IMR-90 (cell line): ENCODE measurements around the gene HMCN1.

Experiments
- BHLHE40 ChIP-seq: fragments of 150-350 bp; IDR thresholded peaks from 2 replicates; pipeline ENCODE4 v1.6.1; 2016; ENCODE audit warnings: mild to moderate bottlenecking, low read depth, low read length
- POLR2A ChIP-seq: IDR thresholded peaks from 2 replicates; pipeline ENCODE4 v1.6.1; 2012; ENCODE audit warnings: mild to moderate bottlenecking, low read depth, low read length
- RCOR1 ChIP-seq: IDR thresholded peaks from 2 replicates; pipeline ENCODE4 v1.6.1; 2012; ENCODE audit warnings: mild to moderate bottlenecking, low read length, improper control_type of control experiment; ENCODE audit not compliant: insufficient replicate concordance
- RFX5 ChIP-seq: IDR thresholded peaks from 2 replicates; pipeline ENCODE4 v1.8.0; 2012; ENCODE audit warnings: low read depth, mild to moderate bottlenecking, low read length, moderate library complexity
- TF ChIP-seq, protein P1 (sequence below): conservative IDR thresholded peaks from 2 replicates; pipeline ENCODE4 v1.5.1; 2012; ENCODE audit warnings: mild to moderate bottlenecking, low read depth, low read length, improper control_type of control experiment

DNA sequence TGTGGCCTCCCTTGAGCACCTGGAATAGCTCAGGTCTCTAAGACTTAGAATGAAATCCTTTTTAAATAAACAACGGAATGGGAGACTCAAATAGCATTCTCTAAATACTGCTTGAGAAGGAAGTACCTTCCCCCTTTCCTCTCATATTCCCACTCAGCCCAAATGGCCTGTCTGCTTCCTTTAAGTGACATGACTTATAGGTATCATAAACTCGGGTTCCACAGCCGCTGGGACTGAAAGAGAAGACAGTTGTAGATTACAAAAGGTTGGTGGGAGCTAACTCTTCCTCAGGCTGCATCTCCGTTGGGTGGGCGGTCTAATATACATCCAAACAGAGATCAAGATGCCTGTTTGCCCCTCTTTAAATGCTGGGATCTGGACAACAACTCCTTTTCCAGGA lies 1.2 kb upstream of the HMCN1 start:
- TF ChIP-seq POLR2A (no peak), RFX5 (no peak), BHLHE40 (no peak), RCOR1 (no peak)
- TF ChIP-seq, protein P1, sequence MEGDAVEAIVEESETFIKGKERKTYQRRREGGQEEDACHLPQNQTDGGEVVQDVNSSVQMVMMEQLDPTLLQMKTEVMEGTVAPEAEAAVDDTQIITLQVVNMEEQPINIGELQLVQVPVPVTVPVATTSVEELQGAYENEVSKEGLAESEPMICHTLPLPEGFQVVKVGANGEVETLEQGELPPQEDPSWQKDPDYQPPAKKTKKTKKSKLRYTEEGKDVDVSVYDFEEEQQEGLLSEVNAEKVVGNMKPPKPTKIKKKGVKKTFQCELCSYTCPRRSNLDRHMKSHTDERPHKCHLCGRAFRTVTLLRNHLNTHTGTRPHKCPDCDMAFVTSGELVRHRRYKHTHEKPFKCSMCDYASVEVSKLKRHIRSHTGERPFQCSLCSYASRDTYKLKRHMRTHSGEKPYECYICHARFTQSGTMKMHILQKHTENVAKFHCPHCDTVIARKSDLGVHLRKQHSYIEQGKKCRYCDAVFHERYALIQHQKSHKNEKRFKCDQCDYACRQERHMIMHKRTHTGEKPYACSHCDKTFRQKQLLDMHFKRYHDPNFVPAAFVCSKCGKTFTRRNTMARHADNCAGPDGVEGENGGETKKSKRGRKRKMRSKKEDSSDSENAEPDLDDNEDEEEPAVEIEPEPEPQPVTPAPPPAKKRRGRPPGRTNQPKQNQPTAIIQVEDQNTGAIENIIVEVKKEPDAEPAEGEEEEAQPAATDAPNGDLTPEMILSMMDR = no peak
